Measurements from ENCODE around the gene ST6GALNAC4. TPM values are rescaled to one million over a fixed set of nuclear protein-coding genes. Genes with fewer than 3 reads are reported as not detected.

Gene ST6GALNAC4
- total RNA-seq, 1 experiment from 2014 or later, result 25.7 TPM

DNA sequence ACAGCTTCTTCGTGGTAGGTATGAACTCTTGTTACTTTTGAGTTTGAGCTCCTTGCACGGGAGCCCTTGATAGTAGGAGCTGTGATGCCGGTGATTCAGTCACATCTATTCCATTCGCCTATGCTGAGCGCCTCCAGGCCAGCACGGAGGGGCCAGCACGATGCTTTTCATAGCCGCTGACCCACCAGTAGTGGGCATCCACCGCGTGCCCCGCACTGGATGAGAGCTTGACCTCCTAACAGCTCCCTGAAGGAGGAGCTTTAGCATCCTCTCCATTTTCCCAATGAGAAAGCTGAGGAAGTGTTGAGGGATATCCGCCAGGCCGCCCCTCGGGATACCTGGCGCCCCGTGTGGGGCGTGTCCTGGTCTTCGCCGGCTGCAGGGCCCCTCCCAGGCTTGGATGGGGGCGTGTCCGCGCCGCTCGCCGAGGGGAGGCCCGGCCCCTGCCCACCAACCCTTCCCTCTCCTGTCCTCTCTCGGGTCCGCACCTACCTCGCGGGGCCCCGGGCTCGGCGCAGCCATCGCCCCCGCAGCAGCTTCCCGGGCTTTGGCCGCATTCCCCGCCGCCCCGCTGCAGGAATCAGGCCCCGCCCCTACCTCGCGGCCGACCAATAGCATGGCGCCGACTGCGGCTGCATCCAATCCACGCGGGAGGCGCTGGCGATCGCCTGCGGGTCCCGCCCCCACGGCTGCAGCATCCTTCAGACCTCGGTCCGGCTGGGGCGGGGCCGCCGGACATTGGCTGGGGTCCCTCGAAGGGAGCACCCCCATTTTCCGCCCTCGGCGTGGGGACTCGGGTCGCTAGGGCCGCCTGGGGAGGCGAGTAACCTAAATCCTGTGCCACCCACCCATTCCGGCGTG is 13.6 kb upstream of the ST6GALNAC4 start, which contains the start of gene PIP5KL1 (continued):
- TF ChIP-seq NFYB (CRISPR knock-in tag; conservative IDR thresholded peaks at IDR 0.05; ENCODE audit: low read depth), result peak; percentile 90
- 0 out of 2 replicates have a peak, but pooled peaks have one; percentile 21 for TF ChIP-seq ZNF317 (CRISPR knock-in tag; IDR thresholded peaks at IDR 0.05; ENCODE audit: borderline replicate concordance, low read depth)
- TF ChIP-seq MYBL2 (CRISPR knock-in tag; IDR thresholded peaks at IDR 0.05), result 0 out of 2 replicates have a peak, but pooled peaks have one; percentile 33
- peak; percentile 98 for TF ChIP-seq TEAD1 (CRISPR knock-in tag; IDR thresholded peaks at IDR 0.05)
- TF ChIP-seq, protein P1, sequence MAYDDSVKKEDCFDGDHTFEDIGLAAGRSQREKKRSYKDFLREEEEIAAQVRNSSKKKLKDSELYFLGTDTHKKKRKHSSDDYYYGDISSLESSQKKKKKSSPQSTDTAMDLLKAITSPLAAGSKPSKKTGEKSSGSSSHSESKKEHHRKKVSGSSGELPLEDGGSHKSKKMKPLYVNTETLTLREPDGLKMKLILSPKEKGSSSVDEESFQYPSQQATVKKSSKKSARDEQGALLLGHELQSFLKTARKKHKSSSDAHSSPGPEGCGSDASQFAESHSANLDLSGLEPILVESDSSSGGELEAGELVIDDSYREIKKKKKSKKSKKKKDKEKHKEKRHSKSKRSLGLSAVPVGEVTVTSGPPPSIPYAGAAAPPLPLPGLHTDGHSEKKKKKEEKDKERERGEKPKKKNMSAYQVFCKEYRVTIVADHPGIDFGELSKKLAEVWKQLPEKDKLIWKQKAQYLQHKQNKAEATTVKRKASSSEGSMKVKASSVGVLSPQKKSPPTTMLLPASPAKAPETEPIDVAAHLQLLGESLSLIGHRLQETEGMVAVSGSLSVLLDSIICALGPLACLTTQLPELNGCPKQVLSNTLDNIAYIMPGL (CRISPR knock-in tag; IDR thresholded peaks at IDR 0.05), result peak; percentile 68; the same call in 1 of the 2 replicates
- TF ChIP-seq, protein P2, sequence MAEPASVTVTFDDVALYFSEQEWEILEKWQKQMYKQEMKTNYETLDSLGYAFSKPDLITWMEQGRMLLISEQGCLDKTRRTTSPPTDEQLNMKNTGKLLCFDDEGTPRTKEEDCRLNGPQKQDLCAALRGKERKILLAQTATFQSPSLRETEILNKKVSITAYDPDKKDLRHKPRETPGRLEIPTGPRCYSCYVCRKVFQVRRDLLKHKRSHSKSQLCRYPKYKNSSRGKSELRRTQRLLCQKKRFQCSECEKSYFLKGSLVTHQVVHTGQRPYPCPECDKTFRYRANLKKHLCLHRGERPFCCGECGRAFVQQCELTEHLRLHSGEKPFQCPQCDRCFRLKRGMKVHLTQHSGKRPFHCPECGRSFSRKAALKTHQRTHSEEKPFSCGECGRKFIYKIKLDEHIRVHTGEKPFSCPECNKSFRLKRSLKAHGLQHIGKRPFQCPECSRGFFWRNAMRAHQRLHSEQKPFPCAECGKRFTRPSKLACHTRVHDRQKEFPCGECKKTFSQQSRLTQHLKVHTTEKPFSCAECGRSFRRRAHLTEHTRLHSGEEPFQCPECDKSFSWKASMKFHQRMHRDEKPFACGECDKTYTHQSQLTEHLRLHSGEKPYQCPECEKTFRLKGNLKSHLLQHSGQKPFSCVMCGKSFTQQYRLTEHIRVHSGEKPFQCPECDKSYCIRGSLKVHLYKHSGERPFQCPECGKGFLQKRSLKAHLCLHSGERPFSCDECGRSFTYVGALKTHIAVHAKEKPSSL (CRISPR knock-in tag; conservative IDR thresholded peaks at IDR 0.05), result no peak
- TF ChIP-seq, protein P3, sequence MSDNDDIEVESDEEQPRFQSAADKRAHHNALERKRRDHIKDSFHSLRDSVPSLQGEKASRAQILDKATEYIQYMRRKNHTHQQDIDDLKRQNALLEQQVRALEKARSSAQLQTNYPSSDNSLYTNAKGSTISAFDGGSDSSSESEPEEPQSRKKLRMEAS (CRISPR knock-in tag; IDR thresholded peaks at IDR 0.05), result peak; percentile 66
- no peak for TF ChIP-seq ZNF121 (CRISPR knock-in tag; IDR thresholded peaks at IDR 0.05)
- peak; percentile 64; the same call in 1 of the 2 replicates for TF ChIP-seq USF1 (CRISPR knock-in tag; IDR thresholded peaks at IDR 0.05)
- TF ChIP-seq, protein P4, sequence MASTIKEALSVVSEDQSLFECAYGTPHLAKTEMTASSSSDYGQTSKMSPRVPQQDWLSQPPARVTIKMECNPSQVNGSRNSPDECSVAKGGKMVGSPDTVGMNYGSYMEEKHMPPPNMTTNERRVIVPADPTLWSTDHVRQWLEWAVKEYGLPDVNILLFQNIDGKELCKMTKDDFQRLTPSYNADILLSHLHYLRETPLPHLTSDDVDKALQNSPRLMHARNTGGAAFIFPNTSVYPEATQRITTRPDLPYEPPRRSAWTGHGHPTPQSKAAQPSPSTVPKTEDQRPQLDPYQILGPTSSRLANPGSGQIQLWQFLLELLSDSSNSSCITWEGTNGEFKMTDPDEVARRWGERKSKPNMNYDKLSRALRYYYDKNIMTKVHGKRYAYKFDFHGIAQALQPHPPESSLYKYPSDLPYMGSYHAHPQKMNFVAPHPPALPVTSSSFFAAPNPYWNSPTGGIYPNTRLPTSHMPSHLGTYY (CRISPR knock-in tag; IDR thresholded peaks at IDR 0.05), result peak; percentile 89
- TF ChIP-seq ZNF416 (CRISPR knock-in tag; IDR thresholded peaks at IDR 0.05), result peak; percentile 93; the same call in 1 of the 2 replicates
- TF ChIP-seq CREM (CRISPR knock-in tag; IDR thresholded peaks at IDR 0.05), result 0 out of 2 replicates have a peak, but pooled peaks have one; percentile 65
- 0 out of 2 replicates have a peak, but pooled peaks have one; percentile 2 for TF ChIP-seq FOXK1 (CRISPR knock-in tag; IDR thresholded peaks at IDR 0.05)
- TF ChIP-seq CBFB (CRISPR knock-in tag; IDR thresholded peaks at IDR 0.05; ENCODE audit: low read depth), result peak; percentile 49; the same call in 1 of the 2 replicates
- TF ChIP-seq MLX (CRISPR knock-in tag; IDR thresholded peaks at IDR 0.05), result no peak
- peak; percentile 55; the same call in 1 of the 2 replicates for TF ChIP-seq NR1H2 (CRISPR knock-in tag; IDR thresholded peaks at IDR 0.05)
- peak; percentile 91 for TF ChIP-seq PRRX2 (CRISPR knock-in tag; IDR thresholded peaks at IDR 0.05)
- no peak for TF ChIP-seq ZNF219 (CRISPR knock-in tag; IDR thresholded peaks at IDR 0.05; ENCODE audit: borderline replicate concordance)
- peak; percentile 69; the same call in 1 of the 2 replicates for TF ChIP-seq EMX1 (CRISPR knock-in tag; IDR thresholded peaks at IDR 0.05)

Data from WTC11 (cell line).